AG04450 (cell line): ENCODE results near the gene TMTC1. TPM values are rescaled to one million over a fixed set of nuclear protein-coding genes. Genes with fewer than 3 reads are reported as not detected.

Source experiments
- CTCF ChIA-PET: fragments of 300-600, 350-600 bp; formaldehyde crosslinking; extraction: SDS; loops from one replicate; lab custom pipeline; 2022; ENCODE audit warnings: antibody characterized with exemption, inconsistent platforms; lab: Charles Lee
- POLR2A ChIA-PET: fragments of 350-600 bp; formaldehyde crosslinking; extraction: SDS; loops from one replicate; lab custom pipeline; 2021; ENCODE audit warnings: antibody characterized with exemption, inconsistent platforms; lab: Yijun Ruan, JAX
- DNase-seq: peaks from one replicate; pipeline ENCODE4 v3.0.0-alpha.2; 2011; ENCODE audit warnings: low read depth, low spot score
- H3K27ac ChIP-seq: one replicate; pipeline ENCODE4 v1.5.1; 2012; ENCODE audit warnings: low read depth, low read length, control low read depth
- H3K27me3 ChIP-seq: one replicate; pipeline ENCODE4 v1.6.0; 2012; ENCODE audit warnings: low read length; ENCODE audit not compliant: control insufficient read depth, insufficient read depth
- H3K4me3 ChIP-seq: 2 replicates; pipeline ENCODE4 v1.5.1; 2011; ENCODE audit warnings: mild to moderate bottlenecking, low read depth, low read length, control low read depth
- H3K9me3 ChIP-seq: 2 replicates; pipeline ENCODE4 v1.5.1; 2012; ENCODE audit warnings: low read length; ENCODE audit not compliant: control insufficient read depth, insufficient read depth
- CTCF ChIP-seq: IDR thresholded peaks from 2 replicates; pipeline ENCODE4 v1.5.1; 2011; ENCODE audit warnings: low read depth, low read length, control low read depth, inconsistent platforms
- polyA plus RNA-seq: library from polyadenylated mRNA; depleted of rRNA; stranded (reverse); fragments of >200 nt; gene quantifications from 2 replicates; pipeline ENCODE4 v1.2.3, GENCODE V29; 2011

The TMTC1 gene
- polyA plus RNA-seq, 1 experiment: 66.8 TPM

GRCh38 chr12:29707846-29708245 lies 75.9 kb downstream of the TMTC1 start:
- DNase-seq: no peak
- ChIA-PET CTCF (no interaction called here), POLR2A (no interaction called here)
- H3K27me3 ChIP-seq: no peaks in the 10 kb centered on the region
- no peak overlapping the region for H3K4me3 ChIP-seq
- H3K27ac ChIP-seq: no peak overlapping the region
- no peaks in the 10 kb centered on the region for H3K9me3 ChIP-seq
- no peak for TF ChIP-seq CTCF

DNA sequence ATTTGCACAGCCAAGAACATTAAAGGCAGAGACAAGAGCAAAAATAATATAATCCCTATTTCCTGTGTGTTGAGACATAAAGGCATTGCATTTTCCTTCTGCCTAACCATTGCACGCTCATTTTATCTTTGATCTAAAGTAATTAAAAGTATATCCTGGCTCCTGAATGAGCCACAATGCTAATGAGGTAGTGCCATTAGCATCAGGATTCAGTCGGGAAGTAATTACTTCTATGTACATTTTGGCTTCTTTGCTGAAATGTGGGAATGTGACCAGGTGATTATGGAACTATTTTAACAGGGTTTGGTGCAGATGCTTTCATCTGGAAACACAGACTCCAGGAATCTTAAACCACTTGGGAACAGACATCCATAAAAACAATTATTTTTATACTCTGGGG lies 77.4 kb downstream of the TMTC1 start:
- ChIA-PET CTCF (no interaction called here), POLR2A (no interaction called here)
- Histone ChIP-seq H3K27me3 (no peaks in the 10 kb centered on the region), H3K9me3 (no peaks in the 10 kb centered on the region), H3K27ac (no peak overlapping the region), H3K4me3 (no peak overlapping the region)
- TF ChIP-seq CTCF: no peak
- DNase-seq: no peak

DNA sequence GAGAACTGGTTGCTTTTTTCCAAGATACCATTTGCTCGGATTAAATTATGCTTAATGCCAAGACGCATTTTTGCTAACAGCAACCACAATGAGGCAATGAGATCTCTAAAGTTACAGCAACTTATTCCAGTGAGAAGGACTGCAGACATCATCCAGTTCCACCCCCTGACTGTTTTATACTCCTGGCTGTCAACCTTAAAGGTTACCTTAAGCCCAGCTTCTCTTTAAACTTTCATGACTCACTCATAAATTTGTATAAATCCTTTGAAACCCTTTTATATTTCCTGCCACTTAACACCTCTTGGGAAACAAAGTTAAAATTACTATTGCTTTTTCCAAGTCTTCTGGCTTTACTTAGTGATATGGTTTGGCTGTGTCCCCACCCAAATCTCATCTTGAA lies 80.2 kb downstream of the TMTC1 start:
- ChIA-PET CTCF (no interaction called here), POLR2A (no interaction called here)
- no peak for TF ChIP-seq CTCF

DNA sequence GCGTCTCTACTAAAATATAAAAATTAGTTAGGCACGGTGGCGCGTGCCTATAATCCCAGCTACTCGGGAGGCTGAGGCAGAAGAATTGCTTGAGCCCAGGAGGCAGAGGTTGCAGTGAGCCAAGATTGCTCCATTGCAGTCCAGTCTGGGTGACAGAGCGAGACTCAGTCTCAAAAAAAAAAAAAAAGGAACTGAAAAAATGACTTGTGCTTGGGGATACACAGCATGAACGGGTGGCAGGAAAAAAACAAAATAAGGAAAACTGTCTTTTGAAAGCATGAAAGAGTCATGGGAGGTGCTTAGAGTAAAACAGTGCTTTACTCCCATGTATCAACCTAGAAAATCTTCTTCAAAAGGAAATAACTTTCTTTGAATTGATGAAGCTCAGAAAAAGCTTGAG lies 80.8 kb downstream of the TMTC1 start:
- no peak for TF ChIP-seq CTCF
- no peak overlapping the region for H3K4me3 ChIP-seq
- H3K9me3 ChIP-seq: no peaks in the 10 kb centered on the region
- DNase-seq: no peak
- H3K27me3 ChIP-seq: no peaks in the 10 kb centered on the region
- ChIA-PET POLR2A (no interaction called here), CTCF (no interaction called here)
- H3K27ac ChIP-seq: no peak overlapping the region

More for the DNA sequence above, 80.2 kb downstream of the TMTC1 start:
- Histone ChIP-seq H3K4me3 (no peak overlapping the region), H3K27ac (no peak overlapping the region), H3K9me3 (no peaks in the 10 kb centered on the region), H3K27me3 (no peaks in the 10 kb centered on the region)
- DNase-seq: no peak

GRCh38 chr12:29702222-29702621 lies 81.5 kb downstream of the TMTC1 start:
- no peak overlapping the region for H3K27ac ChIP-seq
- ChIA-PET POLR2A (no interaction called here), CTCF (interaction anchor here (0.7 to 0.8 kb wide), 2 partner anchors 61 to 149 kb away, joined by 4 read pairs; no protein-coding TSS in a partner anchor)
- no peak for TF ChIP-seq CTCF
- no peak overlapping the region for H3K4me3 ChIP-seq
- no peak for DNase-seq
- H3K27me3 ChIP-seq: no peaks in the 10 kb centered on the region
- H3K9me3 ChIP-seq: no peaks in the 10 kb centered on the region
